ENCODE results near the gene EFHC1. TPM values are rescaled to one million over a fixed set of nuclear protein-coding genes. Genes with fewer than 3 reads are reported as not detected.

EFHC1 gene
- total RNA-seq, 1 donor from 2014 or later = 43.7 TPM

- DNase-seq (ENCODE audit: low read depth, low spot score) = no peak
- H3K36me3 Mint-ChIP-seq (ENCODE audit: low read depth) = peaks cover 2% of the 10 kb centered on the region
- H3K27me3 Mint-ChIP-seq (ENCODE audit: low read depth) = no peaks in the 10 kb centered on the region
- TF ChIP-seq CTCF (conservative IDR thresholded peaks at IDR 0.05) = no peak
- no peaks in the 10 kb centered on the region for H3K4me1 Mint-ChIP-seq
- no peaks in the 10 kb centered on the region for H3K9me3 Mint-ChIP-seq
- no peak overlapping the region for H3K4me3 Mint-ChIP-seq
- no peak overlapping the region for H3K27ac Mint-ChIP-seq (ENCODE audit: unreplicated experiment)
Measured at GRCh38 chr6:52400313-52401041, 19.7 kb upstream of the EFHC1 start.

- Mint-ChIP-seq H3K4me1 (peaks cover 5% of the 10 kb centered on the region), H3K36me3 (ENCODE audit: low read depth) (peaks cover 2% of the 10 kb centered on the region), H3K9me3 (no peaks in the 10 kb centered on the region), H3K27me3 (ENCODE audit: low read depth) (no peaks in the 10 kb centered on the region), H3K27ac (ENCODE audit: unreplicated experiment) (no peak overlapping the region), H3K4me3 (no peak overlapping the region)
- DNase-seq (ENCODE audit: low read depth, low spot score) = no peak
- TF ChIP-seq CTCF (conservative IDR thresholded peaks at IDR 0.05) = no peak
Measured at GRCh38 chr6:52403086-52403485, 17.1 kb upstream of the EFHC1 start.

- H3K4me1 Mint-ChIP-seq = peaks cover 5% of the 10 kb centered on the region
- H3K4me3 Mint-ChIP-seq = no peak overlapping the region
- TF ChIP-seq CTCF (conservative IDR thresholded peaks at IDR 0.05) = no peak
- H3K9me3 Mint-ChIP-seq = no peaks in the 10 kb centered on the region
- no peak for DNase-seq (ENCODE audit: low read depth, low spot score)
- H3K36me3 Mint-ChIP-seq (ENCODE audit: low read depth) = peaks cover 2% of the 10 kb centered on the region
- H3K27me3 Mint-ChIP-seq (ENCODE audit: low read depth) = no peaks in the 10 kb centered on the region
- H3K27ac Mint-ChIP-seq (ENCODE audit: unreplicated experiment) = peak overlapping the region; percentile 32
Measured at GRCh38 chr6:52403627-52404026, 16.5 kb upstream of the EFHC1 start.

GRCh38 chr6:52405243-52405642 is 14.9 kb upstream of the EFHC1 start:
- no peak overlapping the region for H3K4me3 Mint-ChIP-seq
- H3K36me3 Mint-ChIP-seq (ENCODE audit: low read depth) = peaks cover 2% of the 10 kb centered on the region
- peaks cover 5% of the 10 kb centered on the region for H3K4me1 Mint-ChIP-seq
- no peaks in the 10 kb centered on the region for H3K9me3 Mint-ChIP-seq
- no peaks in the 10 kb centered on the region for H3K27me3 Mint-ChIP-seq (ENCODE audit: low read depth)
- DNase-seq (ENCODE audit: low read depth, low spot score) = no peak
- no peak for TF ChIP-seq CTCF (conservative IDR thresholded peaks at IDR 0.05)
- no peak overlapping the region for H3K27ac Mint-ChIP-seq (ENCODE audit: unreplicated experiment)

GRCh38 chr6:52407467-52407866 is 12.7 kb upstream of the EFHC1 start:
- H3K27me3 Mint-ChIP-seq (ENCODE audit: low read depth) = no peaks in the 10 kb centered on the region
- H3K4me3 Mint-ChIP-seq = no peak overlapping the region
- TF ChIP-seq CTCF (conservative IDR thresholded peaks at IDR 0.05) = peak; percentile 68
- no peaks in the 10 kb centered on the region for H3K9me3 Mint-ChIP-seq
- H3K4me1 Mint-ChIP-seq = peaks cover 5% of the 10 kb centered on the region
- no peak overlapping the region for H3K27ac Mint-ChIP-seq (ENCODE audit: unreplicated experiment)
- H3K36me3 Mint-ChIP-seq (ENCODE audit: low read depth) = peaks cover 2% of the 10 kb centered on the region
- DNase-seq (ENCODE audit: low read depth, low spot score) = no peak
